Inferior parietal cortex (tissue), 1 donor: ENCODE results near the gene MAP2K5.

Experiments
- DNase-seq: peaks from one replicate; pipeline ENCODE4 v3.0.0-alpha.2; 2016; ENCODE audit errors: extremely low spot score

Gene MAP2K5

DNA sequence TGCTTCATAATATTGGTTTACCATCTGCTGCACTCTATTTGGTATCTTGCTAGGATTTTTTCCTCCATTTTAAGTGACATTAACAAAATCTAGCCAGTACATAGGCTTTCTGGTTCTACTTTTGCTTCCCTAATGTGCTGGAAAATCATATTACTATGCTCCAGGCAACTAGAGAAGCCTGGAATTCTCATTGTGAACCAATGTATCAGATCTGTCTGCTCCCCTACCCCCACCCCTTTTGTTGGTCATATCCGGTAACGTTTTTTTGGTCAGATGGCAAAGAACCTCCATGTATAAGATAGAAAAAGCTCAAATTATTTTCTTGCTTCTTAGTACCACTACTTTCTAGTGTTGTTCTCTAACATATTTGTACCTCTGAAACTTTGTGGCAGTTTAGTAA is 17.1 kb downstream of the MAP2K5 start:
- no peak for DNase-seq

DNA sequence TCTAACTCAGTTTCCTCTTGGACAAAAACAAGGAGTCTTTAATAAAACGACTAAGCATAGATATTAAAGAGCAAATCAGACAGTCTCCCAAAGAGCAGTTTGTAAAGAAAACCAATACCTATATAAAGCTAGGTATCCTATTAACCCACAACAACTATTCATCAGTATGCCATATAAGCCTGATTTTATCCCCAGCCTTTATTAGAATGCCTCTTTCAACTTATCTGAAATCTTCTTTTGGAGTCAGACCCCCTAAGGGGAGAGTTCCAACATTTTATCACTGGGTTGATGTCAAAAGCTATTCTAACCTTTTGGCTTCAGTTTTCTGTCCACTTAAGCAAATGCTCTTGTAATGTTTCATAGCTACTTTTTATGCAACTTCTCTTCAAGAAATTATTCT is 17.8 kb downstream of the MAP2K5 start:
- no peak for DNase-seq

DNA sequence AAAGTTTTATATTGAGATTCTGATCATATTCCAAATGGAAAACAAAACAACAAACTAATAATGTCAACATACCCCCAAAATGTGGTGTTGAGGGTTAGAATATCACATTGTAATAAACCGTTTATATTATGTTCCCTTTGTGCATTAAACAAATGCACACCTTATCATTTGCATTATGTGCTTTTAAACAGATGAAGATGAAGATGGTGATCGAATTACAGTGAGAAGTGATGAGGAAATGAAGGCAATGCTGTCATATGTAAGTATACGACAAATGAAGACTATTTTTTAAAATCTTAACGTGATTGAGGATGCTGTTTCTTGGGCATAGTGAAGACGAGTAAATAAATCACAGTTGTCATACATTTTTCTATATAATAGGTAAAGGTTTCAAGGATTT is 20.6 kb downstream of the MAP2K5 start:
- no peak for DNase-seq

- no peak for DNase-seq
Observed at GRCh38 chr15:67564021-67564967, 21.8 kb downstream of the MAP2K5 start.

GRCh38 chr15:67564968-67565345 is 22.5 kb downstream of the MAP2K5 start:
- DNase-seq: no peak

DNA sequence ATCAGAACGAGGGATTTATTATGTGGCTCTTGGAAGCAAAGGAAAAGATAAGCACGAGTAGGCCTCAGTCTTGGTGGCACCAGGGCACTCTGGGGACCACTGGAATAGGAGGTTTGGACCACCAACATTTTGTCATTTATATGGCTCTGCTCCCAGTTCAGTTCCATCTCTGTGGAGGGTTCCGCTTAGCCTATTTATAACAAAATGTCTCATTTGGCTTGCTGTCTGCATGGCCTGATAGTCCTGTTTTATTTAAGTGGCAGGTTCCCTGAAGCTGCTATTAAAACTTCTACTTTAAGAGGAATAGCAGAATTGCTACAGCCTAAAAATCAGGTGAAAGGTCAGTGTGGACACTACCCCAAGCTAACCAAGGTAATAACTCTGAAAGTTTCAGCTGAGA is 27.2 kb downstream of the MAP2K5 start:
- no peak for DNase-seq

DNA sequence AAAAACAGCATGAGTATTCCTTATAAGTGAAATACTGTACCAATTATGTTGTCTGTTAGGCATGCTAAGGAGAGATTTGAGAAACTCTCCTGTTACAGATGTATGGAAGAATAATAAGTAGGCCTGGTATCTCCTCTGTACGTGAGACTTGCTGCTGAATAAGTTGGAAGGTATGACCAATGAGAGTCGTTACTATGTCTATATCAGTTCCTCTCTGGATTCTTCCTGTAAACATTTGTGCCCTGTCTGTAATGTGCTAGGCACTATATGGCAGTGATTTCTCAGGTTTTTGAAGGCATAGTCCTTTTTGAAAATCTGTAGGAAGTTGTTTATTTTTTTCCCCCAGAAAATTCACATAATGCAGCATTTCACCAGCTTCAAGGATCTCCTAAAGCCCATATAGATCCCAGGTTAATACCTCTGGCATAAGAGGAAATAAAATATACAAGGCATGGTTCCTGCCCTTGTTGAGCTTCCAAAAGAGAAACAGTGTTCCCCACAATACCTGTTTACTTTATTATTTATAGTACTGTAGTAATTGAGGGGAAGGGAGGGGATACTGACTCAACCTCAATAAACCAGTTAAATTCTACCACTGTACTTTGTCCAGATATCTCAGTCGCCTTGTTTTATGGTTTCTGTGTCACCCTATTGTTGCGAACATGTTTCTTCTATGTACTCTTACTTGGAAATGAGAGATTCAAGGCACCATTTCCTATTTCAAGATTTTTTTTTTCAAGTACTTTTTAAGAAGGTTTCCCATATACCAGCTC is 28.6 kb downstream of the MAP2K5 start:
- DNase-seq: no peak

DNA sequence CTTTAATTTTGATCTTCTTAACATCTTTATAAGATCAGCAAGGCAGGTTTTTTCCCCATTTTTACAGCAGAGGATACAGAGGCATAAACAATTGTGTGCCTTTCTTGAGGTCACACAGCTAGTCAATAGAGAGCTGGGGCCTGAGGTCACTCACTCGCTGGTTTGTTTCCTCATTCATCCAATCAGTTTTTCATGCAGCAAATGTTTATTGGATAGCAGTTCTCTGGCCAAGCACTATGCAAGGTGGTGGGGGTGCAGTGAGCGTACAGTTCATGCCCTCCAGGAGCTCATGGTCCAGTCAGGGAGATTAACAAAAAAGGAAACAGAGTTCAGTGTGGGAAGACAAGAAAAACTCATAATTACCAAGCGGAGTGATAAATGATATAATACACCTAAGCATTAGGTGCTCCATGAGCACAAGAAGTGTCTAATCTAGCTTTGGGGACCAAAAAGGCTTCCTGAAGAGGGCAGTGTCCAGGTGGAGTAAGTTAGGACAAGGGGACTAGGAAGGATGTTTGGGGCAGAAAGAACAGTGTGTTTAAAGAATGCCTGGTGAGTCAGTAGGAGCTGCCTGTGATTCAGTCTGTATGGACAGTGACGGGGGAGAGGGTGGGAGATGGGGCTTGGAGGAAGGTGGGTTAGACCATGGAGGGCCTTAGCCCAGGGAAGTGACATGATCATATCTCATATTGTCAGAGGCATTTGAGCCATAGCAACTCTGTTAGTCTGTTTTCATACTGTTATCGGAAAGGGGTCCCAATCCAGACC is 29.3 kb downstream of the MAP2K5 start:
- DNase-seq: no peak

GRCh38 chr15:67573194-67573593 is 30.7 kb downstream of the MAP2K5 start:
- no peak for DNase-seq

DNA sequence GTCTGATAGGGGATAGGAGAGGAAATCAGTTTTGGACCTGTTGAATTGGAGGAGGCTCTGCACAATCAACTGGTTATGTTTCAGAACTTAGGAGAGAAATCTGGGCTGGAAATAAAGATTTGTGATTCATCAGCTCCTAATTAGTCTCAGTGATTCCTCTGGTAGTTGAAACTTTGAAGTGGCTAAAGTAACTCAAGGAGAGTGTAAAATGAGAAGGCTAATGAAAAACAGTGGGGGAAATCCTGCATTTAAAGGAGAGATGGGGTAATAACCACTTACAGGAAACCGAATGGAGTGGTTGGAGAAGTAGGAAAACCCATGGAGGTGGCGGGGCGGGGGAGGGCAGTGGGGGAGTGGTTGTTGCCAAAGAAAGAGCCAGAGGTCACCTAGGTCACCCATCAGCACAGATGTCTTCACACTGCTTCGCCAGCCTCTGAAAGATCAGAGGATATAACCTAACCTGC is 32.6 kb downstream of the MAP2K5 start:
- DNase-seq: no peak

DNA sequence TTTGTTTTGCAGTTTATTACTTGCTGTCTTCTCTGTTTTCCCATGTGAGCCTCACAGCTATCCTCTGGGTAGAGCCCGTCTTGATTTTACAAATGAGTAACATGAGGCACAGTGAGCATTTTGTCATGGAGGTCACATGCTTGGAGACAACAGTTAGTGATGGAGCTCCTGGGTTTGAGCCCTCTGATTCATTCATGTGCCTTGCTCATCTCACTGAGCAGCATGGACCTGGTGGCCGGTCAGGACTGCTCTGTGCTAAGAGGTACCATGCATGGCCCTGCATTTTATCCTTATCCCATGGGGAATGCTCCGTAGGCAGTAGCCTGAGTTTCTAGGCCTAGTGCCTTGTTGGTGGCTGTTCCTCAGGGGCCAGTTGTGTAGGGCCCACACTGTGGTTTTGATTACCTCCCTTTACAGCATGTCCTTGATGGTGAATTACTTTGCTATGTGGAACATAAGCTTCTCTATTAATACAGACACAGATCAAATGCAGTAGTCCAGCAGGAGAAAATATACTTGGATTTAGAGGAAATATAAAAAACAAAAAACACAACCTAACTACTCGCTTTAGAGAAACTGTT is 35.6 kb downstream of the MAP2K5 start:
- DNase-seq: no peak

DNA sequence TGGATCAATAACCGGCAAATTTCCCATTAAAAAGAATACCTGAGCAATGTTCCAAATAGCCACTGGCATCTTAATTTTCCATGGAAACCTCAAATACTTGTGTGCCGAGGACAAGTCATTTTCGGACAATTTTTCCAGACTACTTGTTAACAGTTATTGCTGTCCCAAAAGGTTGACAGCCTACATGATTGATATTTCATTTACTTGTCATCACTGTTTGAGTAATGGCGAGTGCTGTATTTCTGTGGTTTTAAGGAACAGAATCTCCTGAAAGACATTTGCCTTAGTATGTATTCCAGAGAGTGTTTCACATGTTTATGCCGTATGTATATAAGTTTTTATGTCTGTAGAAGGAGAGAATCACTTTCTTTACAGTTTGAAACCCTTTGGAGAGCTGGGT is 36.7 kb downstream of the MAP2K5 start:
- DNase-seq: no peak

GRCh38 chr15:67579967-67580366 is 37.5 kb downstream of the MAP2K5 start:
- DNase-seq: no peak

DNA sequence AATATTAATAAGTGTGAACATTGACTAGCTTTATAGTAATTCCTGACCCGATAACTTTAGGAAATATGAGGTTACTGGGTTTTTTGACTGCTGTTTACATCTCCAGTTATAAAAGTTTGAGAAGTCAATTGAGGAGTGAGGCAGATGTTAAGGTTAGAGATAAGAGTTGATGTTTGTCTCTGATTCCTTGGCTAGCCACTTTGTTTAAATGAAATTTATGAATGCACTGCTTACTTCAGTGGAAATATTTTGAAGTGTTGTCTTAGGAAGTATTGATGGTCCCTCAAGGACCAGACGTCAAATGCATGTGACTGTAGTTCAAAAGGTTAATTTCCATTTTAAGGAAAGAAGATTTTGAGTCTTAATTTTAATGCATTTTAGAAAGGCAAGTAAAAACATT is 41.7 kb downstream of the MAP2K5 start:
- DNase-seq: no peak

DNA sequence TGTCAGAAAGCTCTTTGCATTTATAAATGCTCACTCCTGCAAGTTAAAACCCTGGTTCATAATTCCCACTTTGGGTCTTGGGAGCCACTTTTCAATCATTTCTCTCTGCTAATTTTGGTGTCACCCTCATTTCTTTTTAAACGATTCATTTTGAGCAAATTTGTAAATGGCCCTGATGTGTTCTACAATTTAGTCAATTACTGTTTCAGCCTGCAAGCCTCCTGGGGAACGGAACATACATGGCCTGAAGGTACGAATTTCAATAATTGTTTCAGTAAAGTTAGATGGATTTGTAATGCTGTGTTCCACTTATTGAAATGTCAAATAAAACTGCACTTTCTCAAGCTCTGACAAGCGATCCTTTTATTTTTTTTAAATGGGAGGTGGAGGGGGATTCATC is 43.2 kb downstream of the MAP2K5 start:
- no peak for DNase-seq

DNA sequence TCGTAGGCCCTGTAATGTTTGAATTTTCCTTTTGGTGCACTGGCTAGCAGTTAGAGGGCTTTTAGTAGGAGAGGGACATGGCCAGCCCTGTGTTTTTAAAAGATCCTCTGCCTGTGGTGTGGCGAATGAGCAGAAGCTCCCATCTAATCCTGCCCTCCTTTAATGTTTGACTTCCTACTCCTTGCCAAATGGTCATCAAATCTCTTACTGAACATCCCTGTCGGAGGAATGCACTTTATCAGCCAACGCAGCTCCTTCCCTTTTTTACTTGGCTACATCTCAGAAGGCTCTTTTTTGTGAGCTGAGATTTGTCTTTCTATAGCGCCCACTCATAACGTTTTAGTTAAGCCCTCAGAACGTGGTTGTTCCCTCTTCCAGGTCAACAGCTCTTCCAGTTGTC is 44.8 kb downstream of the MAP2K5 start:
- no peak for DNase-seq

DNA sequence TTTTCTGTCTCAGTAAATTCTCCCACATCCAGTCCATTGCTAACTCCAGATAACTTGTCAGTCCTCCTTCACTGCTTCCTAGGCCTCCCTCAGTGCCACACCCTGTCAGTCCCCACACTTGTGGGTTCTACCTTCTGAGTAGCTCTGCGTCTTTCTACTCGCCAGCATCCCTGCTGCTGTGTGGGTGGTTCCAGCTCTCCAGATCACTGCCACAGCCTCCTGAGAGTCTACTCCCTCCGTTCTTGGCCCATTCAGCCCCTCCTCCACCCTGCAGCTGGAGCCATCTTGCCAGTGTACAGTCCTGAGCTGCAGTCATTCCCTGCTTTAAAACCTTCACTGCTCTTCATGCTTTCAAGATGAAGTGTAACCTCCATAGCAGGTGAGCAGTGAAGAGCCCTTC is 45.3 kb downstream of the MAP2K5 start:
- no peak for DNase-seq

GRCh38 chr15:67590191-67590590 is 47.7 kb downstream of the MAP2K5 start:
- no peak for DNase-seq

DNA sequence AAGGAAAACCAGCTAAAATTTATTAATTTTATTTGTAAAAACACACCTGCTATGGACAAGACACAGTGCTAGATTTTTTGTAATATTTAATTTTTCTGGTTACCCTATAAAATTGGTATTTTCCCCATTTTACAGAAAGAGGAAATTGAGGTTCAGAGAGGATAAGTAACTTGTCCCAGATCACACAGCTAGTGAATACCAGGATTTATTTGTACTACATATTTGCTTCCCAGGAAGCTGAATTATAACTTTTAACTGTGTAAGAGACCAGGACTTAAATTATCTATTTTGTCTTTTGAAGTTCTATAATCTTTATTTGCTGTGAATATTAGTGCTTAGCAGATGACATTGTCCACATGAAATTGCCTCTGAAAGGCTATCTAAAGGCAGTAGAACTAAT is 49.7 kb downstream of the MAP2K5 start:
- DNase-seq: no peak

GRCh38 chr15:67593562-67593961 is 51.1 kb downstream of the MAP2K5 start:
- no peak for DNase-seq

GRCh38 chr15:67594770-67595169 is 52.3 kb downstream of the MAP2K5 start:
- DNase-seq: no peak

- no peak for DNase-seq
Observed at GRCh38 chr15:67595572-67595971, 53.1 kb downstream of the MAP2K5 start.
